Esophagus muscularis mucosa (tissue), 4 donors: Measurements from ENCODE around the gene CTSW. TPM values are rescaled to one million over a fixed set of nuclear protein-coding genes. Genes with fewer than 3 reads are reported as not detected.

ENCODE experiments used
- DNase-seq: peaks from one replicate; pipeline ENCODE4 v3.0.0-alpha.2; 2017; ENCODE audit errors: extremely low spot score
- H3K27ac ChIP-seq, 4 donors: fragments of 200-600 bp; sonication (generic); replicated peaks in 1 of 4; 1 replicate in 3 of 4; 2 replicates in 1 of 4; pipeline ENCODE4 v1.5.1; 2016 to 2019; ENCODE audit warnings: mild to moderate bottlenecking in 1 of 4
- H3K27me3 ChIP-seq, 4 donors: fragments of 200-600 bp; sonication (generic); one replicate each; pipeline versions ENCODE4 v1.5.1 to v1.6.0; 2016 to 2019
- H3K36me3 ChIP-seq, 4 donors: fragments of 200-600 bp; sonication (generic); one replicate each; pipeline ENCODE4 v1.5.1; 2016 to 2019
- H3K4me1 ChIP-seq, 4 donors: fragments of 200-600 bp; sonication (generic); one replicate each; pipeline ENCODE4 v1.5.1; 2016 to 2019
- H3K4me3 ChIP-seq, 4 donors: fragments of 200-600 bp; sonication (generic); 1 replicate in 2 of 4; 2 replicates in 2 of 4; pipeline ENCODE4 v1.5.1; 2016 to 2019; ENCODE audit warnings: mild to moderate bottlenecking in 4 of 4, moderate library complexity in 1 of 4
- H3K9me3 ChIP-seq, 4 donors: fragments of 200-600 bp; sonication (generic); 1 replicate in 3 of 4; 2 replicates in 1 of 4; pipeline ENCODE4 v1.5.1; 2016 to 2019
- CTCF ChIP-seq, 3 experiments: fragments of 200-600 bp in 2 of 3; fragments of 450-650 bp in 1 of 3; sonication (generic) in 2 of 3; IDR thresholded peaks; one replicate each; pipeline ENCODE4 v1.5.1; 2017 to 2019; ENCODE audit warnings: antibody characterized with exemption in 3 of 3, mild to moderate bottlenecking in 2 of 3, moderate library complexity in 1 of 3
- EP300 ChIP-seq: sonication (generic); formaldehyde crosslinking; IDR thresholded peaks from one replicate; pipeline ENCODE4 v1.6.1; 2017; ENCODE audit warnings: antibody characterized with exemption
- POLR2A ChIP-seq: fragments of 450-650 bp; IDR thresholded peaks from one replicate; pipeline ENCODE4 v1.6.1; 2017; ENCODE audit warnings: antibody characterized with exemption, moderate library complexity, mild to moderate bottlenecking, low read depth
- POLR2AphosphoS5 ChIP-seq, 2 donors: sonication (generic); formaldehyde crosslinking; IDR thresholded peaks; one replicate each; pipeline ENCODE4 v1.6.1; 2017; ENCODE audit warnings: antibody characterized with exemption in 2 of 2
- WGBS: methylation state at CpG from one replicate; pipeline ENCODE4 v1.1.5; 2018; 5-methylcytosine and 5-hydroxymethylcytosine counted together
- intact Hi-C: fragments of 100-400 bp; cut with DNase I; formaldehyde crosslinking; loops from one replicate; pipeline ENCODE4 v1.15.1; 2023
- total RNA-seq, 4 donors: library from RNA; depleted of rRNA; stranded (reverse); fragments of >200 nt; gene quantifications; one replicate each; pipeline versions ENCODE4 v1.1.0 to v1.2.1, GENCODE V29; 2016

The CTSW gene
- total RNA-seq, 4 donors from 2014 or later: 0.83 to 2.7 (median 1.5) TPM

GRCh38 chr11:65921876-65922275 lies 42.2 kb downstream of the CTSW start:
- Histone ChIP-seq H3K27me3 (no peaks in the 10 kb centered on the region), H3K4me1 (peaks cover 25 to 36% (median 33%) of the 10 kb centered on the region in 4 donors), H3K9me3 (no peaks in the 10 kb centered on the region), H3K27ac (no peak overlapping the region), H3K36me3 (peaks cover 7 to 37% (median 28%) of the 10 kb centered on the region in 4 donors), H3K4me3 (no peak overlapping the region)
- intact Hi-C loops: loop anchor here (5.0 to 10.0 kb wide), 2 partner anchors 35 to 63 kb away; no protein-coding TSS in a partner anchor
- 94% methylated on average over 10 of the region's 10 CpGs for WGBS
- no peak for TF ChIP-seq CTCF (IDR thresholded peaks at IDR 0.05)
- TF ChIP-seq EP300: no peak
- TF ChIP-seq POLR2AphosphoS5 (IDR thresholded peaks at IDR 0.05): no peak
- TF ChIP-seq POLR2A: no peak
- DNase-seq: no peak

- Histone ChIP-seq H3K27ac (no peak overlapping the region), H3K27me3 (no peaks in the 10 kb centered on the region), H3K4me1 (peaks cover 18 to 29% (median 26%) of the 10 kb centered on the region in 4 donors), H3K4me3 (no peak overlapping the region), H3K36me3 (peaks cover 7 to 30% (median 28%) of the 10 kb centered on the region in 4 donors), H3K9me3 (no peaks in the 10 kb centered on the region)
- DNase-seq: no peak
- intact Hi-C loops: loop anchor here (5.0 to 10.0 kb wide), 2 partner anchors 35 to 62 kb away; no protein-coding TSS in a partner anchor
- TF ChIP-seq EP300: no peak
- no peak for TF ChIP-seq POLR2AphosphoS5 (IDR thresholded peaks at IDR 0.05)
- no peak for TF ChIP-seq CTCF (IDR thresholded peaks at IDR 0.05)
- no peak for TF ChIP-seq POLR2A
- 73% methylated on average over 3 of the region's 3 CpGs for WGBS
These were observed 42.9 kb downstream of the CTSW start for GRCh38 chr11:65922565-65922964.

GRCh38 chr11:65925397-65925796 lies 45.8 kb downstream of the CTSW start:
- peaks cover 8 to 14% (median 10%) of the 10 kb centered on the region in 4 donors for H3K4me1 ChIP-seq
- H3K4me3 ChIP-seq: no peak overlapping the region
- intact Hi-C loops: loop anchor here (10.0 kb wide), 1 partner anchor 59 kb away; no protein-coding TSS in a partner anchor
- WGBS: 79% methylated on average over 2 of the region's 2 CpGs
- peaks cover 7 to 30% (median 28%) of the 10 kb centered on the region in 4 donors for H3K36me3 ChIP-seq
- H3K27ac ChIP-seq: no peak overlapping the region
- no peaks in the 10 kb centered on the region for H3K9me3 ChIP-seq
- DNase-seq: no peak
- no peaks in the 10 kb centered on the region for H3K27me3 ChIP-seq
- TF ChIP-seq EP300 (no peak), POLR2AphosphoS5 (IDR thresholded peaks at IDR 0.05) (no peak), POLR2A (no peak), CTCF (IDR thresholded peaks at IDR 0.05) (no peak)

- TF ChIP-seq POLR2AphosphoS5 (IDR thresholded peaks at IDR 0.05) (no peak), EP300 (no peak), POLR2A (no peak), CTCF (IDR thresholded peaks at IDR 0.05) (no peak)
- Histone ChIP-seq H3K9me3 (no peaks in the 10 kb centered on the region), H3K36me3 (peaks cover 2 to 7% (median 5%) of the 10 kb centered on the region in 4 donors), H3K27me3 (peaks cover 0 to 6% (median 0%) of the 10 kb centered on the region in 4 donors), H3K4me1 (no peaks in the 10 kb centered on the region), H3K4me3 (peak overlapping the region in 1 of 4 donors; percentile 33), H3K27ac (peak overlapping the region in 1 of 4 donors; percentile 30)
- WGBS: 51% methylated on average over 8 of the region's 9 CpGs
- DNase-seq: no peak
- intact Hi-C loops: loop anchor here (10.0 kb wide), 1 partner anchor 57 kb away; no protein-coding TSS in a partner anchor
These were observed 48.3 kb downstream of the CTSW start for GRCh38 chr11:65927904-65928397.
